GM20431 (cell line): ENCODE measurements around the gene SLC46A2.

Source experiments
- in situ Hi-C: fragments of 300-500 bp; cut with MseI, MboI; formaldehyde crosslinking; loops from one replicate; pipeline ENCODE4 v1.15.0; 2020; ENCODE audit warnings: low sequenced_read_pairs; ENCODE audit not compliant: unreplicated experiment

Gene SLC46A2

GRCh38 chr9:112861638-112862555 lies 28.8 kb downstream of the SLC46A2 start:
- in situ Hi-C loops = no loop called here

- in situ Hi-C loops = no loop called here
Measured at GRCh38 chr9:112861155-112861554, 29.5 kb downstream of the SLC46A2 start.

GRCh38 chr9:112860451-112860850 lies 30.2 kb downstream of the SLC46A2 start:
- in situ Hi-C loops = no loop called here

- in situ Hi-C loops = no loop called here
Measured at GRCh38 chr9:112858625-112859147, 32.0 kb downstream of the SLC46A2 start.

- in situ Hi-C loops = no loop called here
Measured at GRCh38 chr9:112858005-112858404, 32.7 kb downstream of the SLC46A2 start.

GRCh38 chr9:112856843-112857242 lies 33.8 kb downstream of the SLC46A2 start:
- in situ Hi-C loops = no loop called here

GRCh38 chr9:112856200-112856599 lies 34.5 kb downstream of the SLC46A2 start:
- in situ Hi-C loops = no loop called here

GRCh38 chr9:112854657-112855056 lies 36.0 kb downstream of the SLC46A2 start:
- in situ Hi-C loops = no loop called here

GRCh38 chr9:112853882-112854585 lies 36.6 kb downstream of the SLC46A2 start:
- in situ Hi-C loops = no loop called here

GRCh38 chr9:112852741-112853504 lies 37.8 kb downstream of the SLC46A2 start:
- in situ Hi-C loops = no loop called here

- in situ Hi-C loops = no loop called here
Measured at GRCh38 chr9:112850840-112851239, 39.8 kb downstream of the SLC46A2 start.

GRCh38 chr9:112849363-112849922 lies 41.2 kb downstream of the SLC46A2 start:
- in situ Hi-C loops = no loop called here

GRCh38 chr9:112848316-112849151 lies 42.1 kb downstream of the SLC46A2 start:
- in situ Hi-C loops = no loop called here

- in situ Hi-C loops = no loop called here
Measured at GRCh38 chr9:112846528-112847488, 43.9 kb downstream of the SLC46A2 start.

- in situ Hi-C loops = no loop called here
Measured at GRCh38 chr9:112844771-112845542, 45.7 kb downstream of the SLC46A2 start.

- in situ Hi-C loops = no loop called here
Measured at GRCh38 chr9:112842555-112842954, 48.1 kb downstream of the SLC46A2 start.

- in situ Hi-C loops = no loop called here
Measured at GRCh38 chr9:112841261-112841660, 49.4 kb downstream of the SLC46A2 start.
